Heart right ventricle (tissue), 16 donors: ENCODE results near the gene BRF1. TPM values are rescaled to one million over a fixed set of nuclear protein-coding genes. Genes with fewer than 3 reads are reported as not detected.

ENCODE experiments used
- ATAC-seq, 8 donors: fragments of 200-7000 bp; cut with Tn5 transposase; one replicate each; pipeline ENCODE4 v1.9.1; 2020; ENCODE audit warnings: mild to moderate bottlenecking in 8 of 8, moderate library complexity in 8 of 8, moderate number of reproducible peaks in 1 of 8
- DNase-seq, 2 donors: peaks; one replicate each; pipeline ENCODE4 v3.0.0-alpha.2; 2020
- H3K27ac ChIP-seq, 10 donors: fragments of 200-600 bp; sonication (generic) in 2 of 10; one replicate each; pipeline versions ENCODE4 v1.5.0 to v1.8.0; 2020 to 2022; ENCODE audit warnings: mild to moderate bottlenecking in 3 of 10
- H3K27me3 ChIP-seq, 7 donors: fragments of 200-600 bp; one replicate each; pipeline ENCODE4 v1.8.0; 2021 to 2022; ENCODE audit warnings: mild to moderate bottlenecking in 2 of 7
- H3K36me3 ChIP-seq, 9 donors: fragments of 200-600 bp; sonication (generic) in 1 of 9; one replicate each; pipeline versions ENCODE4 v1.5.0 to v1.8.0; 2020 to 2022; ENCODE audit warnings: mild to moderate bottlenecking in 2 of 9
- H3K4me1 ChIP-seq, 9 donors: fragments of 200-600 bp; sonication (generic) in 1 of 9; one replicate each; pipeline versions ENCODE4 v1.5.0 to v1.8.0; 2020 to 2022; ENCODE audit warnings: mild to moderate bottlenecking in 4 of 9
- H3K4me3 ChIP-seq, 10 donors: fragments of 200-600 bp; sonication (generic) in 2 of 10; one replicate each; pipeline versions ENCODE4 v1.5.0 to v1.8.0; 2020 to 2022; ENCODE audit warnings: mild to moderate bottlenecking in 7 of 10, moderate library complexity in 2 of 10
- H3K9me3 ChIP-seq, 11 donors: fragments of 200-600 bp in 10 of 11; sonication (generic) in 2 of 11; one replicate each; pipeline versions ENCODE4 v1.5.0 to v1.8.0; 2013 to 2022; ENCODE audit warnings: mild to moderate bottlenecking in 2 of 11, control low read depth in 1 of 11, moderate library complexity in 1 of 11
- WGBS, 2 donors: extraction: QIAGEN DNeasy Blood & Tissue Kit; methylation state at CpG; one replicate each; pipeline ENCODE4 v1.1.7; 2013; ENCODE audit warnings: inconsistent platforms in 1 of 2; 5-methylcytosine and 5-hydroxymethylcytosine counted together
- intact Hi-C, 10 donors: fragments of 100-400 bp; cut with DNase I; formaldehyde crosslinking; loops; one replicate each; pipeline versions ENCODE4 v1.11.1 to v1.14.2; 2022
- polyA plus RNA-seq, 2 donors: library from polyadenylated mRNA; stranded (reverse); fragments of 200-250 nt; gene quantifications; one replicate each; pipeline ENCODE4 v1.2.3, GENCODE V29; 2013
- total RNA-seq, 10 donors: library from RNA; stranded (reverse); fragmentation: NEBNext Ultra II Directional in 3 of 10; extraction: Animal tissue kit (Norgen Biotek cat#: 25700) in 3 of 10; gene quantifications; one replicate each; pipeline versions ENCODE4 v1.2.1 to v1.2.4, GENCODE V29; 2021 to 2023
- TF ChIP-seq, protein P1 (sequence below), 9 donors: fragments of 200-600 bp; sonication (generic) in 2 of 9; IDR thresholded peaks; one replicate each; pipeline versions ENCODE4 v1.5.0 to v1.8.0; 2021 to 2022; ENCODE audit warnings: antibody characterized with exemption in 9 of 9, mild to moderate bottlenecking in 5 of 9, moderate library complexity in 1 of 9
- donor health status: Arrhythmogenic right ventricular cardiomyopathy.
- donor health status: ischemic (EF 13 %, LVEDD 7.1; RV severe dilation, severe dysfunction).
- donor health status: healthy with polysubstance abuse.
- donor health status: DM: no; HTN: yes; CAD: no.
- donor health status: DM: no; HTN: no; CAD: no.
- donor health status: ischemic (EF 25% LVEDD 6.9; RV normal size, moderate dysfunction).
- donor health status: ischemic (EF 25% LVEDD 5.7; RV mildly dilated, moderate dysfunction).
- donor health status: healthy.
- donor health status: DM: yes; HTN: yes; CAD: no.
- donor health status: Ischemic cardiomyopathy.
- donor health status: ischemic (EF 35%, LVEDD 5.7; RV mildly dilated, moderate dysfunction).
- donor health status: nonischemic (EF 11% LVEDD 7.7; RV severe dilation, severe dysfunction).
- donor health status: DM: yes; HTN: yes; CAD: no.
- donor health status: PGD.
- donor health status: ischemic (EF 29% LVEDD 5.4; RV normal size, mild dysfunction).
- donor health status: nonischemic (EF 23%, LVEDD 6.1; RV moderate dilation, normal function).

BRF1 gene
- total and polyA plus RNA-seq, 12 donors = 12.7 to 30.8 (median 16.2) TPM

DNA sequence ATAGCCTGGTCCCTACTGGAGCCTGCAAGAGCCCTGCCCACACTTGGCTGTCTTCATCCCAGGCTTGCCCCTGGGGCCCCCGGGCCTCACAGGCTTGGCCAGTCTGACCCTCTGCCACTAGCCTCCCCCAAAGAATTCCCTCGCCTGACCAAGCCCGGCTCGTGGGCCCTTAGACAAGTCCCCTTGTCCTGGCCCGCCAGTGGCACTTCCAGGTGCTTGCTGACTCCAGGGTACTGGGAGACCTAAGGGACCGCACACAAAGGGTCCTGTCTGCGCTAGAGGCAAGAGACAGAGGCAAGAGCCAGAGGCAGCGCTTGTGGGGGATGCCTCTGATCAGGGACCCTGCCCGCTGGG is 47.5 kb downstream of the BRF1 start:
- ATAC-seq (no peak), DNase-seq (no peak)
- Histone ChIP-seq H3K4me1 (peaks cover 7 to 30% (median 23%) of the 10 kb centered on the region in 9 donors), H3K27ac (no peak overlapping the region), H3K4me3 (no peak overlapping the region), H3K27me3 (no peaks in the 10 kb centered on the region), H3K9me3 (no peaks in the 10 kb centered on the region), H3K36me3 (peaks cover 0 to 56% (median 10%) of the 10 kb centered on the region in 9 donors)
- TF ChIP-seq, protein P1, sequence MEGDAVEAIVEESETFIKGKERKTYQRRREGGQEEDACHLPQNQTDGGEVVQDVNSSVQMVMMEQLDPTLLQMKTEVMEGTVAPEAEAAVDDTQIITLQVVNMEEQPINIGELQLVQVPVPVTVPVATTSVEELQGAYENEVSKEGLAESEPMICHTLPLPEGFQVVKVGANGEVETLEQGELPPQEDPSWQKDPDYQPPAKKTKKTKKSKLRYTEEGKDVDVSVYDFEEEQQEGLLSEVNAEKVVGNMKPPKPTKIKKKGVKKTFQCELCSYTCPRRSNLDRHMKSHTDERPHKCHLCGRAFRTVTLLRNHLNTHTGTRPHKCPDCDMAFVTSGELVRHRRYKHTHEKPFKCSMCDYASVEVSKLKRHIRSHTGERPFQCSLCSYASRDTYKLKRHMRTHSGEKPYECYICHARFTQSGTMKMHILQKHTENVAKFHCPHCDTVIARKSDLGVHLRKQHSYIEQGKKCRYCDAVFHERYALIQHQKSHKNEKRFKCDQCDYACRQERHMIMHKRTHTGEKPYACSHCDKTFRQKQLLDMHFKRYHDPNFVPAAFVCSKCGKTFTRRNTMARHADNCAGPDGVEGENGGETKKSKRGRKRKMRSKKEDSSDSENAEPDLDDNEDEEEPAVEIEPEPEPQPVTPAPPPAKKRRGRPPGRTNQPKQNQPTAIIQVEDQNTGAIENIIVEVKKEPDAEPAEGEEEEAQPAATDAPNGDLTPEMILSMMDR (IDR thresholded peaks at IDR 0.05) = no peak
- intact Hi-C loops = no loop called here
- WGBS, 2 donors = 92 to 96% methylated on average over 9 of the region's 9 CpGs

DNA sequence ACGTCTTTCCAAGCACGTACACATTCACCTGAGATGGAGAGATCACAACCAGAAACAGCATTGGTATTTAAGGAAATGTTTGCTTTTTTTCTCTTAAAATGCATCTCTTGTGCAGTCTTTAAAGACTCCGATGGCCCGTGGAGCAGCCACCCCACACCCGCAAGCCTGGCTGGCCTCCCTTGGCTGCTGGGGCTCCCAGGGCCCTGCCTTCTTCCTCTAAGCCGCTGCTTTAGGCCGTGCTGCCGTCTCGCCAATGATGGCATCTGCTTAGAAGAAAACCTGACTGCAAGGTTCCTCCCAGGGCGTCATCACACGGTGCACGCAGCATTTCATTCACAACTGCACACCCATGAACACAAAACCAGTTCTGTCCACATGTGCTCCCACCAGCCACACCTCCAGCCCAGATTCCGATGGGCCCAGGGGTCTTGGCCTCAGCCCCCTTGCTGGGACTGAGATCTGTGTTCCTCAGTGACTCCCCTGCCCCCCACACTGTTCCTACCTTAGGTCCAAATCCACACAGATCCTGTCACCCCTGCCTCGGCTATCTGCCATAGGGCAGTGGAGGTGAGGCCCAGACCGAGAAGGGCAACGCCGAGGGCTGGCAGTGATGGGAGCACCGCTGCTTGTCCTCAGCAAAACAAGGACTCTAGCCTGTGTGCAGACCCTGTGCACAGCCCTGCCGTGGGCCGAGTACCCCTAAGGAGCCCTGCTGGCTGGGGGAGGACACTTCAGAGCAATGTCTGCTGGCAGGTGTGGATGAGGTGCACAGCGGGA is 48.1 kb downstream of the BRF1 start:
- intact Hi-C loops = no loop called here
- H3K4me1 ChIP-seq = peaks cover 8 to 35% (median 27%) of the 10 kb centered on the region in 9 donors
- no peaks in the 10 kb centered on the region for H3K9me3 ChIP-seq
- DNase-seq (no peak), ATAC-seq (no peak)
- no peaks in the 10 kb centered on the region for H3K27me3 ChIP-seq
- peaks cover 0 to 56% (median 10%) of the 10 kb centered on the region in 9 donors for H3K36me3 ChIP-seq
- no peak overlapping the region for H3K4me3 ChIP-seq
- WGBS, 2 donors = 91% methylated on average over 21 of the region's 21 CpGs
- TF ChIP-seq, protein P1 (IDR thresholded peaks at IDR 0.05) = no peak
- H3K27ac ChIP-seq = no peak overlapping the region

DNA sequence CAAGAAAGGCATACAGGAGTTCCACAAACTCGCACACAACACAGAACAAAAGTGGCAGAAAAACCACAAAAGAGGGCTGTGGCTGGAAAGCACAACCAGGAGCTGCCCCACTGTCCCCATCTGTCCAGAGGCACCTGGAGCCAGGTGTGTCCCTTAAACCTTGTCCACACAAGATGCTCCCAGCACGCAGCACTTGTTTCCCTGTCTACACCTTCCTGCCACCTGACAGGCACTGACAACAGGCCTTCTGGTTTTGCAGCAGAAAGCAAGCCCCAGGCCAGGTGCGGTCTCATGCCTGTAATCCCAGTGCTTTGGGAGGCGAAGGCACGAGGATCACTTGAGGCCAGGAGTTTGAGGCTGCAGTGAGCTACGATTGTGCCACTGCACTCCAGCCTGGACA is 48.9 kb downstream of the BRF1 start:
- DNase-seq (no peak), ATAC-seq (no peak)
- WGBS, 2 donors = 90 to 93% methylated on average over 6 of the region's 6 CpGs
- Histone ChIP-seq H3K9me3 (no peaks in the 10 kb centered on the region), H3K4me1 (peaks cover 10 to 43% (median 34%) of the 10 kb centered on the region in 9 donors), H3K4me3 (no peak overlapping the region), H3K27me3 (no peaks in the 10 kb centered on the region), H3K36me3 (peaks cover 0 to 59% (median 10%) of the 10 kb centered on the region in 9 donors), H3K27ac (no peak overlapping the region)
- intact Hi-C loops = no loop called here
- TF ChIP-seq, protein P1 (IDR thresholded peaks at IDR 0.05) = no peak

DNA sequence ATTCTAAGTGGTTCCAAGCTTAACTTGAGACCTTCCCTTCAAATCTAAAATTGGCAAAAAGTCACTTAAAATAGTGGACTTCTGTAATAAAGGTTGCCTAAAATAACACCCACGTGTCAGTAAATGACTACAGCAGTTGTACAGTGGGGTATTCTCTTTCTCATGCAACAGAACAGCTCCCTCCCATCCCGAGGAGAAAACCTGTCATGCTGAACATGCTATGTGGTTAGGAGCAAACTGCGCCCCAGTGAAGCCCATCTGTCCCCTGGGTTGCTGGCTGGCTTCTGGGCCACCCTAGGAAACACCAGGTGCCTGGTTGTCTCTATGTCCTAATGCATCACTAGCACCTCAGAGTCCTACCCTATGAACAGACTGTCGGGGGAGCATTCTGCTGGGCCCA is 49.8 kb downstream of the BRF1 start:
- H3K9me3 ChIP-seq = no peaks in the 10 kb centered on the region
- WGBS, 2 donors = 87 to 91% methylated on average over 4 of the region's 4 CpGs
- intact Hi-C loops = no loop called here
- H3K27me3 ChIP-seq = no peaks in the 10 kb centered on the region
- H3K36me3 ChIP-seq = peaks cover 0 to 55% (median 10%) of the 10 kb centered on the region in 9 donors
- H3K4me1 ChIP-seq = peaks cover 10 to 45% (median 36%) of the 10 kb centered on the region in 9 donors
- ATAC-seq (no peak), DNase-seq (no peak)
- no peak overlapping the region for H3K27ac ChIP-seq
- H3K4me3 ChIP-seq = no peak overlapping the region
- TF ChIP-seq, protein P1 (IDR thresholded peaks at IDR 0.05) = no peak
